Activated CD4-positive, CD25-positive, alpha-beta regulatory T cell treated with anti-CD3 and anti-CD28 coated beads, Interleukin-2, amount 50 U/mL, for 16 hours (primary cell): Measurements from ENCODE around the gene SAA2.
"Not testable (repeated sequence)": the region's sequence is repeated elsewhere in the genome, so short reads cannot be mapped to it uniquely, and the experiment has no call there.

Experiments used
- DNase-seq: peaks from one replicate; pipeline ENCODE4 v3.0.0-alpha.2; 2020; ENCODE audit warnings: low read depth, low spot score

SAA2 gene

GRCh38 chr11:18248561-18248960 lies at the start of gene SAA2:
SAA2 (minus strand) TSS chr11:18248668; CDS start chr11:18248011, 657 bp downstream.
- no peak for DNase-seq

- DNase-seq = no peak
Observed at GRCh38 chr11:18295316-18295715, 46.8 kb upstream of the SAA2 start.

GRCh38 chr11:18294862-18295261 lies 46.4 kb upstream of the SAA2 start:
- no peak for DNase-seq

- no peak for DNase-seq
Observed at GRCh38 chr11:18288911-18289310, 40.4 kb upstream of the SAA2 start.

GRCh38 chr11:18285841-18286240 lies 37.4 kb upstream of the SAA2 start:
- no peak for DNase-seq

- no peak for DNase-seq
Observed at GRCh38 chr11:18282626-18283025, 34.2 kb upstream of the SAA2 start.

- no peak for DNase-seq
Observed at GRCh38 chr11:18280438-18281045, 32.1 kb upstream of the SAA2 start.

GRCh38 chr11:18277565-18278271 lies 29.2 kb upstream of the SAA2 start:
- no peak for DNase-seq

GRCh38 chr11:18271206-18271605 lies 22.7 kb upstream of the SAA2 start:
- DNase-seq = no peak

- no peak for DNase-seq
Observed at GRCh38 chr11:18270102-18270501, 21.6 kb upstream of the SAA2 start.

- not testable (repeated sequence) for DNase-seq
Observed at GRCh38 chr11:18269252-18269651, 20.8 kb upstream of the SAA2 start.

GRCh38 chr11:18267335-18268133 lies 19.1 kb upstream of the SAA2 start:
- not testable (repeated sequence) for DNase-seq

- DNase-seq = no peak
Observed at GRCh38 chr11:18265949-18266348, 17.5 kb upstream of the SAA2 start, which contains the start of gene SAA1. SAA1 (plus strand) TSS chr11:18266264; CDS start chr11:18266888, 624 bp downstream.

- DNase-seq = no peak
Observed at GRCh38 chr11:18264677-18265555, 16.4 kb upstream of the SAA2 start.

- DNase-seq = no peak
Observed at GRCh38 chr11:18264035-18264434, 15.6 kb upstream of the SAA2 start.

- DNase-seq = not testable (repeated sequence)
Observed at GRCh38 chr11:18262681-18263350, 14.3 kb upstream of the SAA2 start.

GRCh38 chr11:18261721-18262120 lies 13.3 kb upstream of the SAA2 start:
- DNase-seq = no peak

GRCh38 chr11:18259259-18259658 lies 10.8 kb upstream of the SAA2 start:
- DNase-seq = no peak

- no peak for DNase-seq
Observed at GRCh38 chr11:18254781-18255361, 6.4 kb upstream of the SAA2 start.

GRCh38 chr11:18253778-18254338 lies 5.4 kb upstream of the SAA2 start:
- no peak for DNase-seq
